ENCODE measurements around the gene PDCD1LG2. TPM values are rescaled to one million over a fixed set of nuclear protein-coding genes. Genes with fewer than 3 reads are reported as not detected.

PDCD1LG2 gene
- total and polyA plus RNA-seq, 2 experiments from 2014 or later = not detected

GRCh38 chr9:5482194-5482593, 28.1 kb upstream of the PDCD1LG2 start (continued):
- TF ChIP-seq, protein P1, sequence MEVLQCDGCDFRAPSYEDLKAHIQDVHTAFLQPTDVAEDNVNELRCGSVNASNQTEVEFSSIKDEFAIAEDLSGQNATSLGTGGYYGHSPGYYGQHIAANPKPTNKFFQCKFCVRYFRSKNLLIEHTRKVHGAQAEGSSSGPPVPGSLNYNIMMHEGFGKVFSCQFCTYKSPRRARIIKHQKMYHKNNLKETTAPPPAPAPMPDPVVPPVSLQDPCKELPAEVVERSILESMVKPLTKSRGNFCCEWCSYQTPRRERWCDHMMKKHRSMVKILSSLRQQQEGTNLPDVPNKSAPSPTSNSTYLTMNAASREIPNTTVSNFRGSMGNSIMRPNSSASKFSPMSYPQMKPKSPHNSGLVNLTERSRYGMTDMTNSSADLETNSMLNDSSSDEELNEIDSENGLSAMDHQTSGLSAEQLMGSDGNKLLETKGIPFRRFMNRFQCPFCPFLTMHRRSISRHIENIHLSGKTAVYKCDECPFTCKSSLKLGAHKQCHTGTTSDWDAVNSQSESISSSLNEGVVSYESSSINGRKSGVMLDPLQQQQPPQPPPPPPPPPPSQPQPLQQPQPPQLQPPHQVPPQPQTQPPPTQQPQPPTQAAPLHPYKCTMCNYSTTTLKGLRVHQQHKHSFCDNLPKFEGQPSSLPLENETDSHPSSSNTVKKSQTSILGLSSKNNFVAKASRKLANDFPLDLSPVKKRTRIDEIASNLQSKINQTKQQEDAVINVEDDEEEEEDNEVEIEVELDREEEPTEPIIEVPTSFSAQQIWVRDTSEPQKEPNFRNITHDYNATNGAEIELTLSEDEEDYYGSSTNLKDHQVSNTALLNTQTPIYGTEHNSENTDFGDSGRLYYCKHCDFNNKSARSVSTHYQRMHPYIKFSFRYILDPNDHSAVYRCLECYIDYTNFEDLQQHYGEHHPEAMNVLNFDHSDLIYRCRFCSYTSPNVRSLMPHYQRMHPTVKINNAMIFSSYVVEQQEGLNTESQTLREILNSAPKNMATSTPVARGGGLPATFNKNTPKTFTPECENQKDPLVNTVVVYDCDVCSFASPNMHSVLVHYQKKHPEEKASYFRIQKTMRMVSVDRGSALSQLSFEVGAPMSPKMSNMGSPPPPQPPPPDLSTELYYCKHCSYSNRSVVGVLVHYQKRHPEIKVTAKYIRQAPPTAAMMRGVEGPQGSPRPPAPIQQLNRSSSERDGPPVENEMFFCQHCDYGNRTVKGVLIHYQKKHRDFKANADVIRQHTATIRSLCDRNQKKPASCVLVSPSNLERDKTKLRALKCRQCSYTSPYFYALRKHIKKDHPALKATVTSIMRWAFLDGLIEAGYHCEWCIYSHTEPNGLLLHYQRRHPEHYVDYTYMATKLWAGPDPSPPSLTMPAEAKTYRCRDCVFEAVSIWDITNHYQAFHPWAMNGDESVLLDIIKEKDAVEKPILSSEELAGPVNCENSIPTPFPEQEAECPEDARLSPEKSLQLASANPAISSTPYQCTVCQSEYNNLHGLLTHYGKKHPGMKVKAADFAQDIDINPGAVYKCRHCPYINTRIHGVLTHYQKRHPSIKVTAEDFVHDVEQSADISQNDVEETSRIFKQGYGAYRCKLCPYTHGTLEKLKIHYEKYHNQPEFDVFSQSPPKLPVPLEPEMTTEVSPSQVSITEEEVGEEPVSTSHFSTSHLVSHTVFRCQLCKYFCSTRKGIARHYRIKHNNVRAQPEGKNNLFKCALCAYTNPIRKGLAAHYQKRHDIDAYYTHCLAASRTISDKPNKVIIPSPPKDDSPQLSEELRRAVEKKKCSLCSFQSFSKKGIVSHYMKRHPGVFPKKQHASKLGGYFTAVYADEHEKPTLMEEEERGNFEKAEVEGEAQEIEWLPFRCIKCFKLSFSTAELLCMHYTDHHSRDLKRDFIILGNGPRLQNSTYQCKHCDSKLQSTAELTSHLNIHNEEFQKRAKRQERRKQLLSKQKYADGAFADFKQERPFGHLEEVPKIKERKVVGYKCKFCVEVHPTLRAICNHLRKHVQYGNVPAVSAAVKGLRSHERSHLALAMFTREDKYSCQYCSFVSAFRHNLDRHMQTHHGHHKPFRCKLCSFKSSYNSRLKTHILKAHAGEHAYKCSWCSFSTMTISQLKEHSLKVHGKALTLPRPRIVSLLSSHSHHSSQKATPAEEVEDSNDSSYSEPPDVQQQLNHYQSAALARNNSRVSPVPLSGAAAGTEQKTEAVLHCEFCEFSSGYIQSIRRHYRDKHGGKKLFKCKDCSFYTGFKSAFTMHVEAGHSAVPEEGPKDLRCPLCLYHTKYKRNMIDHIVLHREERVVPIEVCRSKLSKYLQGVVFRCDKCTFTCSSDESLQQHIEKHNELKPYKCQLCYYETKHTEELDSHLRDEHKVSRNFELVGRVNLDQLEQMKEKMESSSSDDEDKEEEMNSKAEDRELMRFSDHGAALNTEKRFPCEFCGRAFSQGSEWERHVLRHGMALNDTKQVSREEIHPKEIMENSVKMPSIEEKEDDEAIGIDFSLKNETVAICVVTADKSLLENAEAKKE (CRISPR knock-in tag; IDR thresholded peaks at IDR 0.05) = no peak
- TF ChIP-seq EZH2 (IDR thresholded peaks at IDR 0.05; ENCODE audit: low read depth, unreplicated experiment) (no peak), CREB1 (CRISPR knock-in tag; IDR thresholded peaks at IDR 0.05; ENCODE audit: low read depth) (no peak)
- TF ChIP-seq, protein P2, sequence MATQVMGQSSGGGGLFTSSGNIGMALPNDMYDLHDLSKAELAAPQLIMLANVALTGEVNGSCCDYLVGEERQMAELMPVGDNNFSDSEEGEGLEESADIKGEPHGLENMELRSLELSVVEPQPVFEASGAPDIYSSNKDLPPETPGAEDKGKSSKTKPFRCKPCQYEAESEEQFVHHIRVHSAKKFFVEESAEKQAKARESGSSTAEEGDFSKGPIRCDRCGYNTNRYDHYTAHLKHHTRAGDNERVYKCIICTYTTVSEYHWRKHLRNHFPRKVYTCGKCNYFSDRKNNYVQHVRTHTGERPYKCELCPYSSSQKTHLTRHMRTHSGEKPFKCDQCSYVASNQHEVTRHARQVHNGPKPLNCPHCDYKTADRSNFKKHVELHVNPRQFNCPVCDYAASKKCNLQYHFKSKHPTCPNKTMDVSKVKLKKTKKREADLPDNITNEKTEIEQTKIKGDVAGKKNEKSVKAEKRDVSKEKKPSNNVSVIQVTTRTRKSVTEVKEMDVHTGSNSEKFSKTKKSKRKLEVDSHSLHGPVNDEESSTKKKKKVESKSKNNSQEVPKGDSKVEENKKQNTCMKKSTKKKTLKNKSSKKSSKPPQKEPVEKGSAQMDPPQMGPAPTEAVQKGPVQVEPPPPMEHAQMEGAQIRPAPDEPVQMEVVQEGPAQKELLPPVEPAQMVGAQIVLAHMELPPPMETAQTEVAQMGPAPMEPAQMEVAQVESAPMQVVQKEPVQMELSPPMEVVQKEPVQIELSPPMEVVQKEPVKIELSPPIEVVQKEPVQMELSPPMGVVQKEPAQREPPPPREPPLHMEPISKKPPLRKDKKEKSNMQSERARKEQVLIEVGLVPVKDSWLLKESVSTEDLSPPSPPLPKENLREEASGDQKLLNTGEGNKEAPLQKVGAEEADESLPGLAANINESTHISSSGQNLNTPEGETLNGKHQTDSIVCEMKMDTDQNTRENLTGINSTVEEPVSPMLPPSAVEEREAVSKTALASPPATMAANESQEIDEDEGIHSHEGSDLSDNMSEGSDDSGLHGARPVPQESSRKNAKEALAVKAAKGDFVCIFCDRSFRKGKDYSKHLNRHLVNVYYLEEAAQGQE (IDR thresholded peaks at IDR 0.05; ENCODE audit: unreplicated experiment) = no peak

DNA sequence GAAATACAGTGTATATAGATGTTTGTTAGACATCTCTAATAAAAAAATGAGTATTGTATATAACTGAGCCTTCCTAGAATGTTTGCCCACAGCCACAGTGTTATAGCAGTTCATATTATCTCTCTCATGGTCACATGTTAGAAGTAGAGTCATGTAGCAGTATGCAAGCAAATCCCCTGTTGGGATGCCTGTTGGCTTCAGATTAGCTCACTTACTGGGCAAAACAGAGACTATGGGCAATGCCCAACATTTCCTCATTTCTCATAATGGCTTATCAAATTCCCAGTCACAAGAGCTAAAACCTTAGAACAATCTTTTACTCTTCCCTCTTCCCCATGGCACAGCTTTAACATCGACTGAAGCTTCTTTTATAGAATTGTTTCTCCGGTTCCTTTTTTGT, 27.0 kb upstream of the PDCD1LG2 start:
- Mint-ChIP-seq H3K9me3 (peaks cover 4% of the 10 kb centered on the region), H3K27ac (no peak overlapping the region)
- TF ChIP-seq ZNF331 (CRISPR knock-in tag; IDR thresholded peaks at IDR 0.05; ENCODE audit: low read depth) (no peak), CREB1 (CRISPR knock-in tag; IDR thresholded peaks at IDR 0.05; ENCODE audit: low read depth) (no peak), ZNF114 (CRISPR knock-in tag; IDR thresholded peaks at IDR 0.05) (no peak), EZH2phosphoT487 (IDR thresholded peaks at IDR 0.05; ENCODE audit: unreplicated experiment) (no peak), JUNB (IDR thresholded peaks at IDR 0.05; ENCODE audit: unreplicated experiment) (no peak)

More for the DNA sequence above, 27.0 kb upstream of the PDCD1LG2 start:
- Histone ChIP-seq H3K4me3 (no peak overlapping the region), H3K9me2 (ENCODE audit: insufficient read depth) (0 out of 2 replicates have a peak, but pooled peaks cover 3% of the 10 kb centered on the region), H3K79me2 (replicated peaks; ENCODE audit: insufficient read depth) (no peaks in the 10 kb centered on the region), H2AFZ (no peak overlapping the region), H3K36me3 (ENCODE audit: insufficient read depth) (no peaks in the 10 kb centered on the region), H3F3A (replicated peaks; ENCODE audit: low read depth) (no peaks in the 10 kb centered on the region), H3K4me1 (ENCODE audit: insufficient read depth) (peaks cover 4% of the 10 kb centered on the region; the same call in 1 of the 2 replicates), H3K4me2 (no peak overlapping the region), H3K27me3 (ENCODE audit: insufficient read depth) (no peaks in the 10 kb centered on the region), H3K27ac (ENCODE audit: low read depth) (no peak overlapping the region), H4K20me1 (replicated peaks; ENCODE audit: insufficient read depth) (no peaks in the 10 kb centered on the region)
- ATAC-seq (no peak), DNase-seq (ENCODE audit: low spot score) (no peak)
- Mint-ChIP-seq H3K36me3 (ENCODE audit: low read depth) (no peaks in the 10 kb centered on the region), H3K27me3 (ENCODE audit: insufficient read depth, low read depth, poor library complexity) (peaks cover 2% of the 10 kb centered on the region), H3K4me3 (no peak overlapping the region), H3K4me1 (peaks cover 11% of the 10 kb centered on the region; the same call in 2 of the 3 replicates)

Data from GM23338 (cell line).